OCI-LY7 (cell line): ENCODE data around the gene LY6G6F.

Experiments
- CTCF ChIP-seq: fragments of 200-600 bp; sonication (generic); conservative IDR thresholded peaks from 2 replicates; pipeline ENCODE4 v1.5.1; 2014; ENCODE audit warnings: mild to moderate bottlenecking, antibody characterized with exemption, low read length, moderate library complexity, mixed read lengths
- EZH2phosphoT487 ChIP-seq: fragments of 200-600 bp; sonication (generic); IDR thresholded peaks from 2 replicates; pipeline ENCODE4 v1.6.1; 2018; ENCODE audit warnings: low read depth, borderline replicate concordance, mild to moderate bottlenecking, mixed run types, antibody characterized with exemption, low read length, moderate library complexity, mixed read lengths

- TF ChIP-seq EZH2phosphoT487 (no peak), CTCF (no peak)
These were observed 15.0 kb upstream of the LY6G6F start for GRCh38 chr6:31691564-31692108.
